HepG2 (cell line): ENCODE measurements around the gene ORC3. TPM values are rescaled to one million over a fixed set of nuclear protein-coding genes. Genes with fewer than 3 reads are reported as not detected.
A peak's percentile ranks its signal among the peaks of the same experiment; 100 is the strongest.

Experiments
- BCL6 ChIP-seq: IDR thresholded peaks from 2 replicates; pipeline ENCODE4 v1.6.1; 2016; ENCODE audit warnings: missing genetic modification reagents, missing compliant biosample characterization
- FOSL2 ChIP-seq: sonication (generic); formaldehyde crosslinking; IDR thresholded peaks from 2 replicates; pipeline ENCODE4 v1.4.0; 2020; ENCODE audit warnings: missing genetic modification reagents
- FOXP1 ChIP-seq, 2 experiments: fragments of 450-650 bp in 1 of 2; IDR thresholded peaks; 2 replicates each; pipeline ENCODE4 v1.6.1; 2017 to 2018; ENCODE audit warnings: antibody characterized with exemption in 1 of 2
- HDAC2 ChIP-seq: sonication (generic); formaldehyde crosslinking; IDR thresholded peaks from 2 replicates; pipeline ENCODE4 v1.4.0; 2020; ENCODE audit warnings: missing genetic modification reagents
- NFRKB ChIP-seq: fragments of 450-650 bp; IDR thresholded peaks from 2 replicates; pipeline ENCODE4 v1.6.1; 2017
- NR2C2 ChIP-seq: sonication (generic); formaldehyde crosslinking; IDR thresholded peaks from 2 replicates; pipeline ENCODE4 v1.4.0; 2020; ENCODE audit warnings: missing genetic modification reagents, mild to moderate bottlenecking, moderate library complexity, borderline replicate concordance
- NR2F2 ChIP-seq: IDR thresholded peaks from 2 replicates; pipeline ENCODE4 v1.6.1; 2012; ENCODE audit warnings: low read depth, inconsistent platforms, borderline replicate concordance
- PRMT3 ChIP-seq: sonication (generic); formaldehyde crosslinking; IDR thresholded peaks from 2 replicates; pipeline ENCODE4 v1.8.1; 2022; ENCODE audit warnings: low read depth, mild to moderate bottlenecking, moderate library complexity, missing genetic modification reagents, borderline replicate concordance
- SETDB1 ChIP-seq: sonication (generic); formaldehyde crosslinking; IDR thresholded peaks from 2 replicates; pipeline ENCODE4 v1.5.1; 2020; ENCODE audit warnings: missing genetic modification reagents, mild to moderate bottlenecking, borderline replicate concordance
- SMAD1 ChIP-seq: sonication (generic); formaldehyde crosslinking; IDR thresholded peaks from 2 replicates; pipeline ENCODE4 v1.4.0; 2020; ENCODE audit warnings: missing genetic modification reagents, low read depth, mild to moderate bottlenecking, borderline replicate concordance
- STAG1 ChIP-seq: sonication (generic); formaldehyde crosslinking; IDR thresholded peaks from 2 replicates; pipeline ENCODE4 v1.4.0; 2020; ENCODE audit warnings: missing genetic modification reagents
- TBX2 ChIP-seq: sonication (generic); formaldehyde crosslinking; IDR thresholded peaks from 2 replicates; pipeline ENCODE4 v1.5.0; 2020; ENCODE audit warnings: missing genetic modification reagents, mild to moderate bottlenecking, borderline replicate concordance
- TOE1 ChIP-seq: sonication (generic); formaldehyde crosslinking; IDR thresholded peaks from 2 replicates; pipeline ENCODE4 v1.4.0; 2020; ENCODE audit warnings: mild to moderate bottlenecking, missing genetic modification reagents
- ZNF101 ChIP-seq: sonication (generic); formaldehyde crosslinking; IDR thresholded peaks from 2 replicates; pipeline ENCODE4 v1.4.0; 2020; ENCODE audit warnings: mild to moderate bottlenecking, low read depth, missing genetic modification reagents, borderline replicate concordance
- ZNF446 ChIP-seq: sonication (generic); formaldehyde crosslinking; IDR thresholded peaks from 2 replicates; pipeline ENCODE4 v1.5.0; 2020; ENCODE audit warnings: mild to moderate bottlenecking, missing genetic modification reagents
- ZNF776 ChIP-seq: sonication (generic); formaldehyde crosslinking; IDR thresholded peaks from 2 replicates; pipeline ENCODE4 v1.4.0; 2020; ENCODE audit warnings: mild to moderate bottlenecking, missing genetic modification reagents
- ZSCAN31 ChIP-seq: sonication (generic); formaldehyde crosslinking; IDR thresholded peaks from 2 replicates; pipeline ENCODE4 v1.5.0; 2020; ENCODE audit warnings: low read depth, mild to moderate bottlenecking, missing genetic modification reagents
- polyA plus RNA-seq, 8 experiments: library from polyadenylated mRNA; depleted of rRNA in 3 of 8; stranded (reverse) in 7 of 8; unstranded in 1 of 8; fragments of >200 nt; fragmentation: Illumina TruSeq in 4 of 8; extraction: Trizol in 4 of 8; gene quantifications; 2 replicates each; pipeline versions ENCODE4 v1.2.1 to v1.2.3, GENCODE V29; 2011 to 2016; ENCODE audit warnings: low read depth in 4 of 8, missing spikeins in 1 of 8, mixed read lengths in 1 of 8; ENCODE audit not compliant: insufficient read depth in 1 of 8
- total RNA-seq, 5 experiments: library from RNA; depleted of rRNA; stranded (reverse); fragments of >200 nt; fragmentation: Illumina TruSeq; extraction: Trizol; gene quantifications; 2 replicates each; pipeline ENCODE4 v1.2.3, GENCODE V29; 2016; ENCODE audit warnings: low read depth in 1 of 5
- TF ChIP-seq, protein P1 (sequence below): sonication (generic); formaldehyde crosslinking; IDR thresholded peaks from 2 replicates; pipeline ENCODE4 v1.8.0; 2022; ENCODE audit warnings: mild to moderate bottlenecking, missing genetic modification reagents, borderline replicate concordance
- TF ChIP-seq, protein P2 (sequence below): sonication (generic); formaldehyde crosslinking; IDR thresholded peaks from 2 replicates; pipeline ENCODE4 v1.4.0; 2020; ENCODE audit warnings: missing genetic modification reagents, borderline replicate concordance
- TF ChIP-seq, protein P3 (sequence below): sonication (generic); formaldehyde crosslinking; IDR thresholded peaks from 2 replicates; pipeline ENCODE4 v1.8.0; 2022; ENCODE audit warnings: mild to moderate bottlenecking, missing genetic modification reagents; ENCODE audit not compliant: insufficient replicate concordance
- TF ChIP-seq, protein P4 (sequence below): sonication (generic); formaldehyde crosslinking; IDR thresholded peaks from 2 replicates; pipeline ENCODE4 v1.8.1; 2023; ENCODE audit warnings: mild to moderate bottlenecking, missing genetic modification reagents, borderline replicate concordance
- TF ChIP-seq, protein P5 (sequence below): sonication (generic); formaldehyde crosslinking; IDR thresholded peaks from 2 replicates; pipeline ENCODE4 v1.8.0; 2022; ENCODE audit warnings: missing genetic modification reagents, mild to moderate bottlenecking, moderate library complexity, borderline replicate concordance
- TF ChIP-seq, protein P6 (sequence below), 2 experiments: fragments of 450-650 bp in 1 of 2; sonication (generic) in 1 of 2; formaldehyde crosslinking; IDR thresholded peaks; 2 replicates each; pipeline versions ENCODE4 v1.5.0 to v1.8.0; 2020 to 2022; ENCODE audit warnings: mild to moderate bottlenecking in 1 of 2, missing genetic modification reagents in 1 of 2

ORC3 gene
- total and polyA plus RNA-seq, 2 of the 13 experiments (the other 11 are each of a cell fraction or from before 2014, with no cell fraction given) = 21.8 to 43.5 TPM

DNA sequence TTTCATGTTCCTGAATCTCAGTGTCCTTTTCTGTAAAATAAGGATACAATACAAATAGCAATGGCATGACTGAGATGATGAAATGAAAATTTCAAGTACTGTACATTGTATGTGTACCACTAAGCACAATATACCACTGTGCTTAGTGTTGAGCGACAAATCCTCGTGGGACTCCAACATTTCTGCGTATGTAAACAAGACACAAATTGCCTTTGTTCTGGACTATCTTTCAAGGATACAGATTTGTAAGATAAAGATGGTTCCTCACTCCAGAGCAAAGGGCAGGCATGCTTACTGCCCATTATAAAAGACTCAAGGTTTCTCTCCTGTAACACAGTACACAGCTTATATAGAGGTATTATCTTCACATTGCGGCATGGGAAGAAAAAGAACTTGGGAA is 6.1 kb upstream of the ORC3 start (continued):
- TF ChIP-seq ZNF101 (CRISPR knock-in tag) = no peak
- TF ChIP-seq BCL6 (CRISPR knock-in tag) = peak; percentile 90
- TF ChIP-seq FOXP1 (IDR thresholded peaks at IDR 0.05) = peak; percentile 34; the same call in 1 of the 2 replicates
- peak; percentile 82 for TF ChIP-seq FOXP1 (CRISPR knock-in tag; IDR thresholded peaks at IDR 0.05)
- no peak for TF ChIP-seq NFRKB
- peak; percentile 51 for TF ChIP-seq NR2F2
- peak; percentile 43; the same call in 1 of the 2 replicates for TF ChIP-seq NR2C2 (CRISPR knock-in tag)
- TF ChIP-seq, protein P1, sequence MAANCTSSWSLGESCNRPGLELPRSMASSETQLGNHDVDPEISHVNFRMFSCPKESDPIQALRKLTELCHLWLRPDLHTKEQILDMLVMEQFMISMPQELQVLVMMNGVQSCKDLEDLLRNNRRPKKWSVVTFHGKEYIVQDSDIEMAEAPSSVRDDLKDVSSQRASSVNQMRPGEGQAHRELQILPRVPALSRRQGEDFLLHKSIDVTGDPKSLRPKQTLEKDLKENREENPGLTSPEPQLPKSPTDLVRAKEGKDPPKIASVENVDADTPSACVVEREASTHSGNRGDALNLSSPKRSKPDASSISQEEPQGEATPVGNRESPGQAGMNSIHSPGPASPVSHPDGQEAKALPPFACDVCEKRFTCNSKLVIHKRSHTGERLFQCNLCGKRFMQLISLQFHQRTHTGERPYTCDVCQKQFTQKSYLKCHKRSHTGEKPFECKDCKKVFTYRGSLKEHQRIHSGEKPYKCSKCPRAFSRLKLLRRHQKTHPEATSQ (CRISPR knock-in tag) = no peak
- no peak for TF ChIP-seq ZNF776 (CRISPR knock-in tag)
- peak; percentile 3; the same call in 1 of the 2 replicates for TF ChIP-seq STAG1 (CRISPR knock-in tag)
- TF ChIP-seq, protein P2, sequence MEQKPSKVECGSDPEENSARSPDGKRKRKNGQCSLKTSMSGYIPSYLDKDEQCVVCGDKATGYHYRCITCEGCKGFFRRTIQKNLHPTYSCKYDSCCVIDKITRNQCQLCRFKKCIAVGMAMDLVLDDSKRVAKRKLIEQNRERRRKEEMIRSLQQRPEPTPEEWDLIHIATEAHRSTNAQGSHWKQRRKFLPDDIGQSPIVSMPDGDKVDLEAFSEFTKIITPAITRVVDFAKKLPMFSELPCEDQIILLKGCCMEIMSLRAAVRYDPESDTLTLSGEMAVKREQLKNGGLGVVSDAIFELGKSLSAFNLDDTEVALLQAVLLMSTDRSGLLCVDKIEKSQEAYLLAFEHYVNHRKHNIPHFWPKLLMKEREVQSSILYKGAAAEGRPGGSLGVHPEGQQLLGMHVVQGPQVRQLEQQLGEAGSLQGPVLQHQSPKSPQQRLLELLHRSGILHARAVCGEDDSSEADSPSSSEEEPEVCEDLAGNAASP (CRISPR knock-in tag) = peak; percentile 80; the same call in 1 of the 2 replicates
- TF ChIP-seq, protein P3, sequence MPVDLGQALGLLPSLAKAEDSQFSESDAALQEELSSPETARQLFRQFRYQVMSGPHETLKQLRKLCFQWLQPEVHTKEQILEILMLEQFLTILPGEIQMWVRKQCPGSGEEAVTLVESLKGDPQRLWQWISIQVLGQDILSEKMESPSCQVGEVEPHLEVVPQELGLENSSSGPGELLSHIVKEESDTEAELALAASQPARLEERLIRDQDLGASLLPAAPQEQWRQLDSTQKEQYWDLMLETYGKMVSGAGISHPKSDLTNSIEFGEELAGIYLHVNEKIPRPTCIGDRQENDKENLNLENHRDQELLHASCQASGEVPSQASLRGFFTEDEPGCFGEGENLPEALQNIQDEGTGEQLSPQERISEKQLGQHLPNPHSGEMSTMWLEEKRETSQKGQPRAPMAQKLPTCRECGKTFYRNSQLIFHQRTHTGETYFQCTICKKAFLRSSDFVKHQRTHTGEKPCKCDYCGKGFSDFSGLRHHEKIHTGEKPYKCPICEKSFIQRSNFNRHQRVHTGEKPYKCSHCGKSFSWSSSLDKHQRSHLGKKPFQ (CRISPR knock-in tag) = no peak
- TF ChIP-seq PRMT3 (CRISPR knock-in tag) = no peak
- TF ChIP-seq, protein P4, sequence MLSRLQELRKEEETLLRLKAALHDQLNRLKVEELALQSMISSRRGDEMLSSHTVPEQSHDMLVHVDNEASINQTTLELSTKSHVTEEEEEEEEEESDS (CRISPR knock-in tag) = no peak
- no peak for TF ChIP-seq TOE1
- no peak for TF ChIP-seq ZSCAN31
- no peak for TF ChIP-seq ZNF446
- TF ChIP-seq FOSL2 (CRISPR knock-in tag) = peak; percentile 58; the same call in 1 of the 2 replicates
- peak; percentile 59; the same call in 1 of the 2 replicates for TF ChIP-seq TBX2 (CRISPR knock-in tag)
- TF ChIP-seq SETDB1 (CRISPR knock-in tag) = no peak
- TF ChIP-seq, protein P5, sequence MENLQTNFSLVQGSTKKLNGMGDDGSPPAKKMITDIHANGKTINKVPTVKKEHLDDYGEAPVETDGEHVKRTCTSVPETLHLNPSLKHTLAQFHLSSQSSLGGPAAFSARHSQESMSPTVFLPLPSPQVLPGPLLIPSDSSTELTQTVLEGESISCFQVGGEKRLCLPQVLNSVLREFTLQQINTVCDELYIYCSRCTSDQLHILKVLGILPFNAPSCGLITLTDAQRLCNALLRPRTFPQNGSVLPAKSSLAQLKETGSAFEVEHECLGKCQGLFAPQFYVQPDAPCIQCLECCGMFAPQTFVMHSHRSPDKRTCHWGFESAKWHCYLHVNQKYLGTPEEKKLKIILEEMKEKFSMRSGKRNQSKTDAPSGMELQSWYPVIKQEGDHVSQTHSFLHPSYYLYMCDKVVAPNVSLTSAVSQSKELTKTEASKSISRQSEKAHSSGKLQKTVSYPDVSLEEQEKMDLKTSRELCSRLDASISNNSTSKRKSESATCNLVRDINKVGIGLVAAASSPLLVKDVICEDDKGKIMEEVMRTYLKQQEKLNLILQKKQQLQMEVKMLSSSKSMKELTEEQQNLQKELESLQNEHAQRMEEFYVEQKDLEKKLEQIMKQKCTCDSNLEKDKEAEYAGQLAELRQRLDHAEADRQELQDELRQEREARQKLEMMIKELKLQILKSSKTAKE (CRISPR knock-in tag) = peak; percentile 44; the same call in 1 of the 2 replicates
- TF ChIP-seq SMAD1 = no peak
- TF ChIP-seq, protein P6, sequence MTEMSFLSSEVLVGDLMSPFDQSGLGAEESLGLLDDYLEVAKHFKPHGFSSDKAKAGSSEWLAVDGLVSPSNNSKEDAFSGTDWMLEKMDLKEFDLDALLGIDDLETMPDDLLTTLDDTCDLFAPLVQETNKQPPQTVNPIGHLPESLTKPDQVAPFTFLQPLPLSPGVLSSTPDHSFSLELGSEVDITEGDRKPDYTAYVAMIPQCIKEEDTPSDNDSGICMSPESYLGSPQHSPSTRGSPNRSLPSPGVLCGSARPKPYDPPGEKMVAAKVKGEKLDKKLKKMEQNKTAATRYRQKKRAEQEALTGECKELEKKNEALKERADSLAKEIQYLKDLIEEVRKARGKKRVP (CRISPR knock-in tag; IDR thresholded peaks at IDR 0.05) = peak in 1 of 2 experiments; percentile 51; a peak in 1 of 4 replicates
- peak; percentile 84 for TF ChIP-seq HDAC2
